Right lobe of liver (tissue), 6 donors: ENCODE measurements around the gene GLIPR1L1. TPM values are rescaled to one million over a fixed set of nuclear protein-coding genes. Genes with fewer than 3 reads are reported as not detected.

ENCODE experiments used
- ATAC-seq, 4 donors: fragments of 200-7000 bp; cut with Tn5 transposase; one replicate each; pipeline ENCODE4 v1.9.1; 2020; ENCODE audit warnings: mild to moderate bottlenecking in 4 of 4, moderate library complexity in 4 of 4
- DNase-seq, 3 donors: peaks; one replicate each; pipeline ENCODE4 v3.0.0-alpha.2; 2020
- H3K27ac ChIP-seq, 3 donors: fragments of 200-600 bp; one replicate each; pipeline ENCODE4 v1.8.0; 2022
- H3K27me3 ChIP-seq, 2 donors: fragments of 200-600 bp; one replicate each; pipeline ENCODE4 v1.8.0; 2022
- H3K36me3 ChIP-seq, 4 donors: fragments of 200-600 bp; sonication (generic) in 1 of 4; one replicate each; pipeline versions ENCODE4 v1.5.1 to v1.8.0; 2017 to 2022; ENCODE audit warnings: control low read depth in 1 of 4
- H3K4me1 ChIP-seq, 4 donors: fragments of 200-600 bp; sonication (generic) in 1 of 4; one replicate each; pipeline versions ENCODE4 v1.5.1 to v1.8.0; 2017 to 2022; ENCODE audit warnings: control low read depth in 1 of 4
- H3K4me3 ChIP-seq, 3 donors: fragments of 200-600 bp; one replicate each; pipeline ENCODE4 v1.8.0; 2022
- H3K9me3 ChIP-seq, 4 donors: fragments of 200-600 bp; sonication (generic) in 1 of 4; one replicate each; pipeline versions ENCODE4 v1.5.1 to v1.8.0; 2017 to 2022; ENCODE audit warnings: control low read depth in 1 of 4
- CTCF ChIP-seq, 4 donors: fragments of 200-600 bp in 3 of 4; fragments of 450-650 bp in 1 of 4; IDR thresholded peaks; one replicate each; pipeline versions ENCODE4 v1.5.1 to v1.8.0; 2016 to 2022; ENCODE audit warnings: antibody characterized with exemption in 4 of 4, mild to moderate bottlenecking in 2 of 4
- POLR2A ChIP-seq: fragments of 450-650 bp; IDR thresholded peaks from one replicate; pipeline ENCODE4 v1.6.1; 2017; ENCODE audit warnings: antibody characterized with exemption, mild to moderate bottlenecking
- WGBS: methylation state at CpG from one replicate; pipeline ENCODE4 v1.1.6; 2018; ENCODE audit warnings: low coverage, low lambda C conversion rate; ENCODE audit not compliant: insufficient coverage; ENCODE audit errors: missing lambda C conversion rate; 5-methylcytosine and 5-hydroxymethylcytosine counted together
- intact Hi-C, 2 donors: fragments of 100-400 bp; cut with DNase I; formaldehyde crosslinking; loops; one replicate each; pipeline versions ENCODE4 v1.11.2 to v1.14.1; 2022
- total RNA-seq, 6 experiments: library from RNA; depleted of rRNA in 2 of 6; stranded (reverse); fragments of >200 nt in 2 of 6; fragmentation: NEBNext Ultra II Directional in 3 of 6; extraction: Animal tissue kit (Norgen Biotek cat#: 25700) in 3 of 6; gene quantifications; one replicate each; pipeline versions ENCODE4 v1.1.0 to v1.2.4, GENCODE V29; 2016 to 2023
- donor health status: DM: no; HTN: yes; CAD: no.
- donor health status: DM: no; HTN: no; CAD: no.
- donor health status: DM: no; HTN: no; CAD: no.
- donor health status: DM: no; HTN: yes; CAD: no.
- donor health status: DM: no; HTN: yes; CAD: no.

Gene GLIPR1L1
- total RNA-seq, 6 experiments from 2014 or later, result not detected

GRCh38 chr12:75294336-75294735 is 40.1 kb upstream of the GLIPR1L1 start:
- no peak overlapping the region for H3K27ac ChIP-seq
- DNase-seq (no peak), ATAC-seq (no peak)
- TF ChIP-seq POLR2A (no peak), CTCF (IDR thresholded peaks at IDR 0.05) (no peak)
- no peak overlapping the region for H3K4me3 ChIP-seq
- no peaks in the 10 kb centered on the region for H3K36me3 ChIP-seq
- no peaks in the 10 kb centered on the region for H3K4me1 ChIP-seq
- WGBS, result 15% methylated on average over 3 of the region's 3 CpGs
- H3K9me3 ChIP-seq, result no peaks in the 10 kb centered on the region
- H3K27me3 ChIP-seq, result no peaks in the 10 kb centered on the region
- intact Hi-C loops, result no loop called here

DNA sequence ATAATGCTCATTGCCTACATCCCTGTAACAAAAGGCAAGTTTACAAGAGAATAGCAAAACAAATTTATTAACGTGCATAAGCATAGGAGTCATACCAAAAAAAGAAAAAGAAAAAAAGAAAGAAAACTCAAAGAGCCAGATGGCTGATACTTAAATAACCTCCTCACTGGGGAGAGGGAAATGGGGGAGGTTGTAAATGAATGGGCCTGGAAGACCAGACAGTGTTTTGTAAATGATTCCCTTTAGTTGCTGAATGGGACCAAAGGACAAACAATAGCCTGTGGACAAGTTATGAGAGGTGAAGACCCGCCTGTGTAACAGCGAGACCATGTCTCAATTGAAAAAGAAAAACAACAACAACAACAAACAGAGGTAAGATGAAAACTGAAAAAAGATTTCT is 39.7 kb upstream of the GLIPR1L1 start:
- Histone ChIP-seq H3K27ac (no peak overlapping the region), H3K36me3 (no peaks in the 10 kb centered on the region), H3K4me3 (no peak overlapping the region), H3K27me3 (no peaks in the 10 kb centered on the region), H3K9me3 (no peaks in the 10 kb centered on the region), H3K4me1 (no peaks in the 10 kb centered on the region)
- TF ChIP-seq CTCF (IDR thresholded peaks at IDR 0.05) (no peak), POLR2A (no peak)
- WGBS, result 53% methylated on average over 3 of the region's 3 CpGs
- ATAC-seq, result no peak
- DNase-seq, result no peak
- intact Hi-C loops, result no loop called here

DNA sequence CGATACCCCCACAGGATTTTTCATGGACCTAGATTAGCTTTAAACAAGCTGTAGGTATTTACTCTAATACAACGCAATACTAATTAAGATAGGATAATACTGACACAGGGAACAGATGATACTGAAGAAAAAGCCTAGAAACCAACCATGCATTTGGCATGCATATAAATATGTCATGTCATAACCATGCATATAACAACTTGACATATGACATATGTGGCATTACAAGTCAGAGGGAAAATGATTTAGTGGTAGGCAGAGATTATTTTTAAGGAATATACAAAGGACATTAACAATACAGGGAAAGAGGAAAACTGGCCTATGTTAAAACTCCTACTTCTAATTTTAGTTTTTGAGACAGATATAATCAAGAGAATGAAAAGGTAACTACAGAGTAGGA is 32.2 kb upstream of the GLIPR1L1 start:
- no peak overlapping the region for H3K4me3 ChIP-seq
- ATAC-seq, result no peak
- no peaks in the 10 kb centered on the region for H3K9me3 ChIP-seq
- no peaks in the 10 kb centered on the region for H3K4me1 ChIP-seq
- TF ChIP-seq POLR2A (no peak), CTCF (IDR thresholded peaks at IDR 0.05) (no peak)
- no peaks in the 10 kb centered on the region for H3K27me3 ChIP-seq
- no peak for DNase-seq
- no peaks in the 10 kb centered on the region for H3K36me3 ChIP-seq
- WGBS, result 90% methylated on average over 2 of the region's 2 CpGs
- no peak overlapping the region for H3K27ac ChIP-seq
- intact Hi-C loops, result no loop called here

GRCh38 chr12:75302781-75303180 is 31.7 kb upstream of the GLIPR1L1 start:
- no peak for TF ChIP-seq POLR2A
- no peak for TF ChIP-seq CTCF (IDR thresholded peaks at IDR 0.05)
- intact Hi-C loops, result no loop called here
- no peak for ATAC-seq

More at GRCh38 chr12:75302781-75303180, 31.7 kb upstream of the GLIPR1L1 start:
- Histone ChIP-seq H3K4me3 (no peak overlapping the region), H3K36me3 (no peaks in the 10 kb centered on the region), H3K27me3 (no peaks in the 10 kb centered on the region), H3K9me3 (no peaks in the 10 kb centered on the region), H3K27ac (no peak overlapping the region), H3K4me1 (no peaks in the 10 kb centered on the region)
- DNase-seq, result no peak
